Activated CD8-positive, alpha-beta T cell treated with anti-CD3 and anti-CD28 coated beads, Interleukin-2, amount 10 ng/mL, durations not matched to agents 7 days and 5 days (primary cell): Measurements from ENCODE around the gene NTM. TPM values are rescaled to one million over a fixed set of nuclear protein-coding genes. Genes with fewer than 3 reads are reported as not detected.

Source experiments
- ATAC-seq: fragments of 150-1000 bp; cut with Tn5 transposase; one replicate; pipeline ENCODE4 v1.10.0; 2021; ENCODE audit warnings: moderate library complexity
- CTCF ChIA-PET: fragments of 350-600 bp; sonication (Branson Sonifier 250); formaldehyde crosslinking; loops from one replicate; lab custom pipeline; 2021; ENCODE audit warnings: antibody characterized with exemption; lab: Charles Lee
- POLR2A ChIA-PET: fragments of 350-600 bp; sonication (Branson Sonifier 250); formaldehyde crosslinking; loops from one replicate; lab custom pipeline; 2021; ENCODE audit warnings: antibody characterized with exemption; lab: Charles Lee
- DNase-seq: peaks from one replicate; pipeline ENCODE4 v3.0.0-alpha.2; 2020
- H3K27ac Mint-ChIP-seq: one replicate; pipeline ENCODE4 v1.8.0; 2021; ENCODE audit warnings: mild to moderate bottlenecking, mixed read lengths
- H3K27me3 Mint-ChIP-seq: one replicate; pipeline ENCODE4 v1.8.0; 2021; ENCODE audit warnings: low read depth, mixed read lengths
- H3K36me3 Mint-ChIP-seq: one replicate; pipeline ENCODE4 v1.8.0; 2021; ENCODE audit warnings: low read depth, mixed read lengths
- H3K4me1 Mint-ChIP-seq: one replicate; pipeline ENCODE4 v1.8.0; 2021; ENCODE audit warnings: low read depth, mixed read lengths
- H3K4me3 Mint-ChIP-seq: one replicate; pipeline ENCODE4 v1.8.0; 2021; ENCODE audit warnings: mild to moderate bottlenecking, mixed read lengths
- H3K9me3 Mint-ChIP-seq: one replicate; pipeline ENCODE4 v1.8.0; 2022; ENCODE audit warnings: mixed read lengths; ENCODE audit not compliant: insufficient read depth
- total RNA-seq, 2 experiments: library from RNA; stranded (reverse); gene quantifications; one replicate each; pipeline ENCODE4 v1.2.3, GENCODE V29; 2021

NTM gene
- total RNA-seq, 2 experiments from 2014 or later = not detected

DNA sequence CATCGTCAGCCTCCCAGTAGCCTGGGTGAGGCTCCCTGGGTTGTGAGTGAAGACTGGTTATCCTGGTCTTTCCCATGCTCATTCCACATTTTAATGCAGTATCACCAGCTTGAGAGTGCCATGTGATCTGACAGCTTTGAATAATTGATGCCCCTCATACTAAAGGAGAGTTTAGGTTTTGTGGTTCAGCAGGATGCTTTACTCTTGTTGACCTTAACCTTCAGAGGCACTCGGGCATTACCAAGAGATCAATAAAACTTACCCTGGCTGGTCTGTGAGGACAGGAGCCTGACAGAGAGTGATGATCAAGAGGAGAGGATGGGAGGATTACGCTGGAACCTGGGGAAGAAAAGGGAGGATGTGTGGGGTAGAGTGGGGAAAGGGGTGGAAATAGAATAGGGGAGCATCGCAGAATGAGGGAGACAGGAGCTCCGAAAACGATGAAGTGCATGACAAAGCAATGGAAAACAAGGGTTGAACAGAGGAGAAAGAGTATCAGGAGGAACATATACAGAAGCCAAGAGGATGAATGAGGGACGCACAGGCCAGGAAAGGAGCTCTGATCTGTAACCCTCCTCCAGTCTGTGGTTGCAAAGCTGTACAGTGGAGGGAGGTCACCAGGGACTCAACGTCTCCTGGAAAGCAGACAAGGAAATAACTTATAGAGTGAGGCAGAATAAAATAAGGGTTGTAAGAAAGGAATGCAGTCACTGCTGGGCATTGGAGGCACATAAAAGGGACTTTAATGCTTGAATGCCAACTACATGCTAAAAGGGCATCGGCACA, 594.5 kb downstream of the NTM start:
- no peaks in the 10 kb centered on the region for H3K4me1 Mint-ChIP-seq
- ChIA-PET POLR2A (no interaction called here), CTCF (interaction anchor here (1.1 kb wide), 1 partner anchor 31 kb away, joined by 3 read pairs; no protein-coding TSS in a partner anchor)
- ATAC-seq = no peak
- no peak overlapping the region for H3K27ac Mint-ChIP-seq
- H3K4me3 Mint-ChIP-seq = no peak overlapping the region
- no peaks in the 10 kb centered on the region for H3K36me3 Mint-ChIP-seq
- H3K27me3 Mint-ChIP-seq = no peaks in the 10 kb centered on the region
- DNase-seq = no peak
- no peaks in the 10 kb centered on the region for H3K9me3 Mint-ChIP-seq

DNA sequence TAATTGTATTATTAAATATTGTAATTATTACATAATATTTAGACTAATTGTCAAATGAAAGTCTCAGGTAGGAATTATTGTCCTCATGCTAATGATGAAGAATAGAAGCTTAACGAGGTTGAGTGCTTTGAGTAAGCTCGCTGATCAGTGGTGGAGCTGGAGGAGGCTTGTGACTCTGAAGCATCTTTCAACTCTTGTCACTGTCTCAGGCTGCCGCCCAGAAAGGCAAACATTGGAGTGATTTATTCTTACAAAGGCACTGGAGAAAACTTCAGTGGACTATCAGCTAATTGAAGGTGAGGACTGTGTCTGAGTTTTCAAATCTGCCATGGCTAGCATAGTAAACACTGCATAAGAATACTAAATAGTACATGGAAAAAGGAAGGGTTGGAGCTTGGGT, 595.1 kb downstream of the NTM start:
- H3K36me3 Mint-ChIP-seq = no peaks in the 10 kb centered on the region
- ChIA-PET CTCF (no interaction called here), POLR2A (no interaction called here)
- no peaks in the 10 kb centered on the region for H3K9me3 Mint-ChIP-seq
- ATAC-seq = no peak
- H3K27ac Mint-ChIP-seq = no peak overlapping the region
- no peaks in the 10 kb centered on the region for H3K4me1 Mint-ChIP-seq
- no peak overlapping the region for H3K4me3 Mint-ChIP-seq
- DNase-seq = no peak
- H3K27me3 Mint-ChIP-seq = no peaks in the 10 kb centered on the region

DNA sequence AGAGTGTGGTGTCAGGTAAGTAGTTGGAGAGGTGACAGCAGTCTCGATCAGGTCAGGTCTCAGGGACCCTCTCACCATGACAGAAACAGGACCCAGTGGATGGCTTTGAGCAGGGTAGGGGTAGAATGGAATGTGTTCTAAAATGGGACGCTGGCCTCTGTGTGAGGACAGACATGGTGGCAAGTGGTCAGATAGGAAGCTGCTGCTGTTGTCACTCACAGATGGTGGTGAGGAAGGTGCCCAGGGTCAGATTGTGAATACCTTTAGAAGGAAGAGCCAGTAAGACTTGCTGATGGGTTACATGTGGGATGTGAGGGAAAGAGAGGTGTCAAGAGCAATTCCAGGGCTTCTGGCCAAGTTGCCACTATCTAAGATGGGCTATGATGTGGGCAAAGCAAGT, 596.3 kb downstream of the NTM start:
- DNase-seq = no peak
- no peaks in the 10 kb centered on the region for H3K27me3 Mint-ChIP-seq
- ATAC-seq = no peak
- no peaks in the 10 kb centered on the region for H3K4me1 Mint-ChIP-seq
- H3K9me3 Mint-ChIP-seq = no peaks in the 10 kb centered on the region
- ChIA-PET POLR2A (no interaction called here), CTCF (no interaction called here)
- no peak overlapping the region for H3K4me3 Mint-ChIP-seq
- H3K36me3 Mint-ChIP-seq = no peaks in the 10 kb centered on the region
- no peak overlapping the region for H3K27ac Mint-ChIP-seq

DNA sequence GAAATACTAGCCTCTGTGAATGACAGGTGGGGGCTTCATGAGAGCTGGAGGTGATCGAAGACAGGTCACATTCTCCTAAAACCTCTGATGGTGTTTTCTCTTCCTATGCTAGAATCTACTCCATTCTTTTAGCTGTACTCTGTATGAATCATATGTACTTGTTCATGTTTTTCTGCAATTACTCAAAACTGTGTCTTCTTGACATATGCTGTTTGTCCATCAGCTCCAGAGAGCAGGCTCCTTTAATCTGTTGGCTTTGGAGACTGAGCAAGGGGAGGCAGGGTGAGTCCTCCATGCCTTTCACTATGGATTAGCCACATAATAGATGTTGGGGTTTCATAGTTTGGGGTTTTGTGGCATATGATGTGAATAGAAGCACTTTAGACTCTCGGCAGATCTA, 598.8 kb downstream of the NTM start:
- CTCF ChIA-PET = no interaction called here
- no peak for ATAC-seq
- no peak for DNase-seq
- Mint-ChIP-seq H3K27ac (no peak overlapping the region), H3K36me3 (no peaks in the 10 kb centered on the region), H3K4me3 (no peak overlapping the region), H3K27me3 (no peaks in the 10 kb centered on the region), H3K4me1 (no peaks in the 10 kb centered on the region), H3K9me3 (no peaks in the 10 kb centered on the region)
- POLR2A ChIA-PET = no interaction called here

DNA sequence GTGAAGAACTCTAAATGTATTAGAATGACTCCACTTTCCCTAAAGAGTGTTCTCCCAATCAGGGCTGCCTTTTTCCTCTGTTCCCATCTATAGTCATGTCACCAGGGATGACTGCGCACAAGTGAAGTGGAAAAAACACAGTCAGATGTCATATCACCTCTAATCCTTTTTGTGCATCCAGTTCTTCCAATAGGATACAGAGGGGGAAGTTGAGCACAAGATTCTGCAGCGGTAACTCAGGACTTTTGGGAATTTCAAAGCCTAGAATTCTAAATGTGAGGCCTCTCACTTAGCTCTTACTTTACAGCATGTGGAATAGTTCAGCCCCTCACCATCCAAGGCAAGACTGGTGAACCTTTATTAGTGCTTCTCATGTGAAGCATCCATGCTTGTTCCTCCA, 602.6 kb downstream of the NTM start:
- Mint-ChIP-seq H3K36me3 (no peaks in the 10 kb centered on the region), H3K9me3 (no peaks in the 10 kb centered on the region), H3K4me1 (no peaks in the 10 kb centered on the region), H3K4me3 (no peak overlapping the region), H3K27me3 (no peaks in the 10 kb centered on the region), H3K27ac (no peak overlapping the region)
- ATAC-seq (no peak), DNase-seq (no peak)
- POLR2A ChIA-PET = no interaction called here
- CTCF ChIA-PET = no interaction called here

DNA sequence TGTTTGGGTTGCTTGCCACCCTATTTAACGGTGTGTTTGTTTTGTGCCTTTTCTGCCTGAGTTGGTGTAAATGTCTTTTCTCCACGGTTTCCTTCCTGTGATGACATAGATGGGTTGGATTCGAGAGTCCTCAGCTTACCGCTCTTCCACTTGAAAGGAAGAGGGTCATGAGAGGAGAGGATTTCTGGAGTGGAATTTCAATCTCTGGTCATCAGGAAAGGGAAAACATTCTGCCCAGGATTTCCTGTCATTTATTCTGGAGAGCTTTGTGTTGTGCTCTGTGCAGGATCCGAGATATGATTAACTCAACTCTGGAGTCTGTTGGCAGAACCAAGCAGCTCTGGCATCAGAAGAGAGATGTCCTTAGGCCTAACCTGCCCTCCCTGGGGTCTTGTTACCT, 605.2 kb downstream of the NTM start:
- Mint-ChIP-seq H3K4me1 (no peaks in the 10 kb centered on the region), H3K36me3 (no peaks in the 10 kb centered on the region), H3K9me3 (no peaks in the 10 kb centered on the region), H3K4me3 (no peak overlapping the region), H3K27ac (no peak overlapping the region), H3K27me3 (no peaks in the 10 kb centered on the region)
- ATAC-seq (no peak), DNase-seq (no peak)
- ChIA-PET CTCF (no interaction called here), POLR2A (no interaction called here)

DNA sequence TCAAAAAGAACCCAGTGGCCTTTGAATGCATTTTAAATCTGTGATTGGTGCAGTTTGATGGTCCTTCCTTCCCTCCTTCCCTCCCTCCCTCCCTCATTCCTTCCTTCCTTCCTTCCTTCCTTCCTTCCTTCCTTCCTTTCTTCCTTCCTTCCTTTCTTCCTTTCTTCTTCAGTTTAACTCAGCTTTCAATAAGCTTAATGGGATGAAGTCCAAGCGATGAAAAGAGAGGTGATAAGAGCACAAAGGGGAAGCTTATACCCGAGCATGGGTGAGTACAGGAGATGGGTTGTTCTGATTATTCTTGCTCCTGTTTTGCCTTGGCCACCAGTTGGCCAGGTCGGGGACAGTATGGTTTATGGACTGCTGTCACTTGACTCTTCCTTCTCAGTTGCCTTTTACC, 605.6 kb downstream of the NTM start:
- ChIA-PET CTCF (no interaction called here), POLR2A (no interaction called here)
- no peak for ATAC-seq
- Mint-ChIP-seq H3K4me3 (no peak overlapping the region), H3K27me3 (no peaks in the 10 kb centered on the region), H3K4me1 (no peaks in the 10 kb centered on the region), H3K36me3 (no peaks in the 10 kb centered on the region), H3K9me3 (no peaks in the 10 kb centered on the region), H3K27ac (no peak overlapping the region)
- DNase-seq = no peak

DNA sequence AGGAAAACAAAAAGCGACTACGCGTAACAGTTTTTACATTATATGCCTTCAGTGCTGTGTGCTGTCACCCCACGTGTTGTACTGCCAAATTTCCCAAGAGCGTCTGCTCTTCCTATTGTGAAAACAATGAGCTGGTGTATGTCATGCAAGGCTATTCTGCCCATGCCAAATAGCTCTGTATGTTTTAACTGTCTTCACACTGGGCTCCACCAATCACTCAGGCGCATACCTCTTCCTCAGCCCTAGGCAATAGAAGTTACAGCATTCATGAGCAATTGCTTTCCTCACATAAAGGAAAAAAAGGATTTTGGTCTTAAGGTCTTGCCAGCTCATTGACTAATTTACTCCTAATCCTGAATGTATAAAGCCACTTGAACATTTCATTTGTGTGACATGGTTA, 606.8 kb downstream of the NTM start:
- Mint-ChIP-seq H3K27ac (no peak overlapping the region), H3K4me1 (no peaks in the 10 kb centered on the region), H3K9me3 (no peaks in the 10 kb centered on the region), H3K27me3 (no peaks in the 10 kb centered on the region), H3K36me3 (no peaks in the 10 kb centered on the region), H3K4me3 (no peak overlapping the region)
- ChIA-PET CTCF (no interaction called here), POLR2A (no interaction called here)
- DNase-seq (no peak), ATAC-seq (no peak)

DNA sequence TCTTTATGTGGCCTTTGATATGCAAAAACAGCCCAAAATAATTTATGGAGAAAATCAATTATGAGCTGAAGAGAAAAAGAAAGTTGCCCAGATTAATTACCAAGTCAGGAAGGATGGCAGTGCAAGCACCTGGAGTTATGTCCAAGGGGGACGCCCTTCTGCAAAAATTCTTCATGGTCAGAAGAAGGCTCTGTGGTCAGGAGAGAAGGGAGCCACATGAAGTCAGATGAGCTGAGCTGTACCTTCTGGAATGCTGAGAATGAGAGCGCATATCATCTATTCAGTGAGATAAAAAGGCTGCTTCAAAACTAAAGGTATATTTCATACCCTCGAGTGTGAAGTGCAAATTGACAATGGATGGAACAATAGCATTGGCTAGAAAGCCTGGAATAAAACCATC, 607.4 kb downstream of the NTM start:
- DNase-seq (no peak), ATAC-seq (no peak)
- H3K4me3 Mint-ChIP-seq = no peak overlapping the region
- H3K27ac Mint-ChIP-seq = no peak overlapping the region
- CTCF ChIA-PET = no interaction called here
- no peaks in the 10 kb centered on the region for H3K4me1 Mint-ChIP-seq
- POLR2A ChIA-PET = no interaction called here
- H3K9me3 Mint-ChIP-seq = no peaks in the 10 kb centered on the region
- H3K27me3 Mint-ChIP-seq = no peaks in the 10 kb centered on the region
- no peaks in the 10 kb centered on the region for H3K36me3 Mint-ChIP-seq

DNA sequence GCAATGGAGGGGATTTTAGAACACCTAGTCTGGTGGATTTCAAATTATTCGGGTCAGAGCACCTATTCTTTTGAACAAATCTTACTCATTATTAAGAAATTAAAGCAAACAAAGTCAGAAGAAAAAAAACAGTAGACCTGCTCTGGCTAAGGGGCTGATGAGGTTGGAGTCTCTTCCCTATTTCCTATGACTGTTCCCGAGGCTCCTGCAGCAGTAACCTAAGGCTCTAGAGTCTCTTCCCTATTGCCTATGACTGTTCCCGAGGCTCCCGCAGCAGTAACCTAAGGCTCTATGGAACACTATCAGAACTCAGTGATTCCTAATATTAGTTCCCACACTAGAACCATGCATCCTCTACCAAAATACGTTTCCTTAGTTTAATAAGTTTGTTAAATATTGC, 607.9 kb downstream of the NTM start:
- H3K4me3 Mint-ChIP-seq = no peak overlapping the region
- POLR2A ChIA-PET = no interaction called here
- H3K4me1 Mint-ChIP-seq = no peaks in the 10 kb centered on the region
- no peak for DNase-seq
- no peaks in the 10 kb centered on the region for H3K27me3 Mint-ChIP-seq
- CTCF ChIA-PET = no interaction called here
- H3K27ac Mint-ChIP-seq = no peak overlapping the region
- no peak for ATAC-seq
- H3K9me3 Mint-ChIP-seq = no peaks in the 10 kb centered on the region
- H3K36me3 Mint-ChIP-seq = no peaks in the 10 kb centered on the region

DNA sequence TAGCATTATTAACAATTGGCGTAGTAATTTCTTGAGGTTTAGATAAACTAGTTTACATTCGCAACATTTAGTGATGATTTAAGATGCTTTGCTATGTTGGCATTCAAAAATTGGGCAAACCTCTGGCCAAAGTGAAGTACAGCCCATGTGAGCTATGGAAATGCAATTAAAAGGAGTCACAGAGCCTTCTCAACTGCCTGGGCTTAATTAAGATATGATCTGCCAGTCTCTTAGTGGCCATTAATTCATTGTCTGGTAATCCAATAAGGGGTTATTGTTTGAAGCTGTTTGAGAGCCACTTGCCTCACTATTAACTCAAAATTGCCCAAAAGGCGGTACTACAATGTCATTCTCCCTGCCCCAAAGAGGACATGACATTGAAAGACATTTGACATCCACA, 608.9 kb downstream of the NTM start:
- no peak overlapping the region for H3K4me3 Mint-ChIP-seq
- no peaks in the 10 kb centered on the region for H3K36me3 Mint-ChIP-seq
- no peaks in the 10 kb centered on the region for H3K9me3 Mint-ChIP-seq
- no peak for ATAC-seq
- POLR2A ChIA-PET = no interaction called here
- CTCF ChIA-PET = no interaction called here
- DNase-seq = no peak
- no peaks in the 10 kb centered on the region for H3K4me1 Mint-ChIP-seq
- H3K27ac Mint-ChIP-seq = no peak overlapping the region
- no peaks in the 10 kb centered on the region for H3K27me3 Mint-ChIP-seq

DNA sequence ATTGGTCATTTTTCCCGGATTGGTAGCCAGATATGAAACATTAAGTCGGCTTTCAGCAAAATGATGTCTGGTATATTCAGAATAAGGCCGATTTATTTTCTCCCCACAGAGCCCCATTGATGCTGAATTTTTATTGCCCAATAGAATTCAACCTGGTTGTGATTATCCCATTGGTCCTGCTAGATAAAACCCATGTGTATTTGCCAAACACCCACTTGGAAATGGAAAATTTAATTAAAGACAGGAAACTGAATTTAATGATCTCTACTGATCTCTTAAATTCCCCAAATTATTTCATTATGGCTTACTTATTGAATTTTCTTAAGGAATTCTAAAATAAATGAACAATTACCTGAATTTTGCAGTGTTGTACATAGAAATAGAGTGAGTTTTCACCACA, 609.8 kb downstream of the NTM start:
- H3K9me3 Mint-ChIP-seq = no peaks in the 10 kb centered on the region
- DNase-seq (no peak), ATAC-seq (no peak)
- H3K36me3 Mint-ChIP-seq = no peaks in the 10 kb centered on the region
- no peak overlapping the region for H3K27ac Mint-ChIP-seq
- H3K27me3 Mint-ChIP-seq = no peaks in the 10 kb centered on the region
- no peak overlapping the region for H3K4me3 Mint-ChIP-seq
- ChIA-PET POLR2A (no interaction called here), CTCF (no interaction called here)
- H3K4me1 Mint-ChIP-seq = no peaks in the 10 kb centered on the region
